Upper lobe of left lung (tissue), 6 donors: ENCODE results near the gene ZFHX3. TPM values are rescaled to one million over a fixed set of nuclear protein-coding genes. Genes with fewer than 3 reads are reported as not detected.
A peak's percentile ranks its signal among the peaks of the same experiment; 100 is the strongest.

Experiments used
- ATAC-seq, 2 donors: fragments of 200-7000 bp; cut with Tn5 transposase; one replicate each; pipeline ENCODE4 v1.9.1; 2022; ENCODE audit warnings: mild to moderate bottlenecking in 2 of 2, moderate library complexity in 2 of 2; ENCODE audit not compliant: low FRiP score in 2 of 2
- DNase-seq, 2 donors: peaks; one replicate each; pipeline ENCODE4 v3.0.0-alpha.2; 2019 to 2020
- H3K27ac ChIP-seq, 4 donors: fragments of 200-600 bp; sonication (generic); one replicate each; pipeline ENCODE4 v1.5.1; 2016 to 2019
- H3K27me3 ChIP-seq, 4 donors: fragments of 200-600 bp; sonication (generic); one replicate each; pipeline ENCODE4 v1.5.1; 2017 to 2019
- H3K36me3 ChIP-seq, 4 donors: fragments of 200-600 bp; sonication (generic); one replicate each; pipeline ENCODE4 v1.5.1; 2016 to 2019
- H3K4me1 ChIP-seq, 4 donors: fragments of 200-600 bp; sonication (generic); one replicate each; pipeline ENCODE4 v1.5.1; 2018 to 2019
- H3K4me3 ChIP-seq, 4 donors: fragments of 200-600 bp; sonication (generic); one replicate each; pipeline ENCODE4 v1.5.1; 2017 to 2019; ENCODE audit warnings: mild to moderate bottlenecking in 2 of 4, moderate library complexity in 1 of 4
- H3K9me3 ChIP-seq, 4 donors: fragments of 200-600 bp; sonication (generic); one replicate each; pipeline ENCODE4 v1.5.1; 2018 to 2019
- EP300 ChIP-seq, 4 donors: sonication (generic); formaldehyde crosslinking; IDR thresholded peaks; one replicate each; pipeline ENCODE4 v1.5.1; 2017; ENCODE audit warnings: antibody characterized with exemption in 4 of 4, control low read depth in 2 of 4
- POLR2A ChIP-seq, 4 donors: fragments of 450-650 bp; IDR thresholded peaks; one replicate each; pipeline ENCODE4 v1.5.1; 2016 to 2017; ENCODE audit warnings: antibody characterized with exemption in 4 of 4, mild to moderate bottlenecking in 2 of 4
- POLR2AphosphoS5 ChIP-seq, 2 donors: sonication (generic); formaldehyde crosslinking; IDR thresholded peaks; one replicate each; pipeline ENCODE4 v1.5.1; 2017; ENCODE audit warnings: antibody characterized with exemption in 2 of 2
- WGBS, 2 donors: methylation state at CpG; one replicate each; pipeline ENCODE4 v1.1.5; 2017 to 2018; 5-methylcytosine and 5-hydroxymethylcytosine counted together
- total RNA-seq, 6 donors: library from RNA; depleted of rRNA in 4 of 6; stranded (reverse); fragments of >200 nt in 4 of 6; gene quantifications; one replicate each; pipeline versions ENCODE4 v1.1.0 to v1.2.1, GENCODE V29; 2016 to 2021
- TF ChIP-seq, protein P1 (sequence below), 6 experiments: fragments of 450-650 bp in 4 of 6; fragments of 200-600 bp in 2 of 6; sonication (generic) in 2 of 6; IDR thresholded peaks; one replicate each; pipeline ENCODE4 v1.5.1; 2016 to 2019; ENCODE audit warnings: antibody characterized with exemption in 6 of 6
- donor health status: DM: no; HTN: no; CAD: no; lungs with moderate emphysema.
- donor health status: DM: no; HTN: yes; CAD: no; lungs with severe emphysema.

ZFHX3 gene, protein sequence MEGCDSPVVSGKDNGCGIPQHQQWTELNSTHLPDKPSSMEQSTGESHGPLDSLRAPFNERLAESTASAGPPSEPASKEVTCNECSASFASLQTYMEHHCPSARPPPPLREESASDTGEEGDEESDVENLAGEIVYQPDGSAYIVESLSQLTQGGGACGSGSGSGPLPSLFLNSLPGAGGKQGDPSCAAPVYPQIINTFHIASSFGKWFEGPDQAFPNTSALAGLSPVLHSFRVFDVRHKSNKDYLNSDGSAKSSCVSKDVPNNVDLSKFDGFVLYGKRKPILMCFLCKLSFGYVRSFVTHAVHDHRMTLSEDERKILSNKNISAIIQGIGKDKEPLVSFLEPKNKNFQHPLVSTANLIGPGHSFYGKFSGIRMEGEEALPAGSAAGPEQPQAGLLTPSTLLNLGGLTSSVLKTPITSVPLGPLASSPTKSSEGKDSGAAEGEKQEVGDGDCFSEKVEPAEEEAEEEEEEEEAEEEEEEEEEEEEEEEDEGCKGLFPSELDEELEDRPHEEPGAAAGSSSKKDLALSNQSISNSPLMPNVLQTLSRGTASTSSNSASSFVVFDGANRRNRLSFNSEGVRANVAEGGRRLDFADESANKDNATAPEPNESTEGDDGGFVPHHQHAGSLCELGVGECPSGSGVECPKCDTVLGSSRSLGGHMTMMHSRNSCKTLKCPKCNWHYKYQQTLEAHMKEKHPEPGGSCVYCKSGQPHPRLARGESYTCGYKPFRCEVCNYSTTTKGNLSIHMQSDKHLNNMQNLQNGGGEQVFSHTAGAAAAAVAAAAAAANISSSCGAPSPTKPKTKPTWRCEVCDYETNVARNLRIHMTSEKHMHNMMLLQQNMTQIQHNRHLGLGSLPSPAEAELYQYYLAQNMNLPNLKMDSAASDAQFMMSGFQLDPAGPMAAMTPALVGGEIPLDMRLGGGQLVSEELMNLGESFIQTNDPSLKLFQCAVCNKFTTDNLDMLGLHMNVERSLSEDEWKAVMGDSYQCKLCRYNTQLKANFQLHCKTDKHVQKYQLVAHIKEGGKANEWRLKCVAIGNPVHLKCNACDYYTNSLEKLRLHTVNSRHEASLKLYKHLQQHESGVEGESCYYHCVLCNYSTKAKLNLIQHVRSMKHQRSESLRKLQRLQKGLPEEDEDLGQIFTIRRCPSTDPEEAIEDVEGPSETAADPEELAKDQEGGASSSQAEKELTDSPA (N-terminal part only)
- total RNA-seq = 10 to 100 TPM; 22.4 to 40.3 (median 27.0) TPM

DNA sequence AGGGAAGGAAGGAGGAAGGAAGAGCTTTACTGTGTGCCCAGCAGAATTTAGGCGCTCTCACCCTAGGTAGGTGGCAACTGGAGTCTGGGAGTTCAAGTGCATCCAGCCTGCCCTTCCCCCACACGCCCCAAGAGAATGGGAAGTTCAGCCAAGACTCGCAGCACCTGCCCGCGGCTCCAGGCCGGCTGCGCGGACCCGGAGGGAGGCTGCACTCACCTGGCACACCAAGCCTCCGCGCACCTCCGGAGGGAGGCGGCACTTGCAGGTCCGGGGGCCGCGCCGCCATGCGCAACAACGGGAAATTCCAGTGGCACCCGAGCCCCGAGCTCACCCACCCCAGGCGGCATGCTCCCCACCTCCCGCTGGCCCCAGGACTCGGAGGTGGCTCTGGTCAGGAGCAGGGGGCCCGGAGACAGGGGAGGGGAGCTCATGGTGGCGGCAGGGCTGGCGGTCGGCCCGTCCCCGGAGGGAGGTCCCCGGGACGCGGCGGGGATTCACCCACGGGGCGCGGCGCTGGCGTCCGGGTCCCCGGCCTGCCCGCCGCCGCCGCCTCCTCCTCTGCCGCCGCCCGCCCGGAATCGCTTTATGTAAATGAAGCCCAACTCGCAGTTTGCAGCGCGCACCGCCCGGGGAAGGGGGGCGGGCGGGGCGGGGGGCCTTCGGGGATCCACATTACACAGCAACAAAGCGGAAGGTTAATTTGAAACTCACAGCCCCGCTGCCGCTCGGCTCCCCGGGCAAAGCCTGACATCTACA is at the start of gene ZFHX3:
Gene ZFHX3, minus strand, starts transcription at position 593 of the 756 bp plus-strand sequence. CDS start 87,983 bp downstream, outside the sequence.
- Histone ChIP-seq H3K27ac (peak within 1 kb of the TSS; percentile 93 to 98 (median 94)), H3K4me3 (peak within 1 kb of the TSS; percentile 66 to 83 (median 76)), H3K9me3 (no peaks in the 10 kb centered on the region), H3K4me1 (peaks cover 35 to 66% (median 43%) of the 10 kb centered on the region in 4 donors), H3K27me3 (no peaks in the 10 kb centered on the region), H3K36me3 (no peaks in the 10 kb centered on the region)
- ATAC-seq (peak; percentile 67 to 87), DNase-seq (peak; percentile 78 to 94)
- TF ChIP-seq POLR2A (IDR thresholded peaks at IDR 0.05) = peak in 3 of 4 donors; percentile 4 to 43 (median 15)
- TF ChIP-seq, protein P1, sequence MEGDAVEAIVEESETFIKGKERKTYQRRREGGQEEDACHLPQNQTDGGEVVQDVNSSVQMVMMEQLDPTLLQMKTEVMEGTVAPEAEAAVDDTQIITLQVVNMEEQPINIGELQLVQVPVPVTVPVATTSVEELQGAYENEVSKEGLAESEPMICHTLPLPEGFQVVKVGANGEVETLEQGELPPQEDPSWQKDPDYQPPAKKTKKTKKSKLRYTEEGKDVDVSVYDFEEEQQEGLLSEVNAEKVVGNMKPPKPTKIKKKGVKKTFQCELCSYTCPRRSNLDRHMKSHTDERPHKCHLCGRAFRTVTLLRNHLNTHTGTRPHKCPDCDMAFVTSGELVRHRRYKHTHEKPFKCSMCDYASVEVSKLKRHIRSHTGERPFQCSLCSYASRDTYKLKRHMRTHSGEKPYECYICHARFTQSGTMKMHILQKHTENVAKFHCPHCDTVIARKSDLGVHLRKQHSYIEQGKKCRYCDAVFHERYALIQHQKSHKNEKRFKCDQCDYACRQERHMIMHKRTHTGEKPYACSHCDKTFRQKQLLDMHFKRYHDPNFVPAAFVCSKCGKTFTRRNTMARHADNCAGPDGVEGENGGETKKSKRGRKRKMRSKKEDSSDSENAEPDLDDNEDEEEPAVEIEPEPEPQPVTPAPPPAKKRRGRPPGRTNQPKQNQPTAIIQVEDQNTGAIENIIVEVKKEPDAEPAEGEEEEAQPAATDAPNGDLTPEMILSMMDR (IDR thresholded peaks at IDR 0.05) = peak in 1 of 6 experiments; percentile 6
- peak in 1 of 2 donors; percentile 25 for TF ChIP-seq POLR2AphosphoS5 (IDR thresholded peaks at IDR 0.05)
- no peak for TF ChIP-seq EP300 (IDR thresholded peaks at IDR 0.05)
- 0 to 9% methylated on average over 3 to 40 of the region's 64 CpGs for WGBS, 2 donors

DNA sequence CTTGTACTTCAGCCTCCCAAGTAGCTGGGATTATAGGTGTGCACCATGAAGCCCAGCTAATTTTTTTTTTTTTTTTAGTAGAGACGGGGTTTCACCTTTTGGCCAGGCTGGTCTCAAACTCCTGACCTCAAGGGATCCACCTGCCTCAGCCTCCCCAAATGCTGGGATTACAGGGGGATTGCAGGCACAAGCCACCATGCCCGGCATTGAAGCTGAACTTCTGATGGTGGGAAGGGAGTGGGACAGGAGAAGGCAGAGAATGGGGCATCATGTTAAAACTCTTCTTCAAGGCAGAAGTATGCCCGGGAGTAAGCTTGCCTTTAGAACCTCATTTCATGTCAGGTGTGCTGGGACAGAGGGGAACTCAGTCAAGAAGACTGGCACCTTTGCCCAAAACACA is 48.6 kb upstream of the ZFHX3 start:
- ATAC-seq (no peak), DNase-seq (no peak)
- WGBS, 2 donors = 96 to 97% methylated on average over 3 of the region's 3 CpGs

DNA sequence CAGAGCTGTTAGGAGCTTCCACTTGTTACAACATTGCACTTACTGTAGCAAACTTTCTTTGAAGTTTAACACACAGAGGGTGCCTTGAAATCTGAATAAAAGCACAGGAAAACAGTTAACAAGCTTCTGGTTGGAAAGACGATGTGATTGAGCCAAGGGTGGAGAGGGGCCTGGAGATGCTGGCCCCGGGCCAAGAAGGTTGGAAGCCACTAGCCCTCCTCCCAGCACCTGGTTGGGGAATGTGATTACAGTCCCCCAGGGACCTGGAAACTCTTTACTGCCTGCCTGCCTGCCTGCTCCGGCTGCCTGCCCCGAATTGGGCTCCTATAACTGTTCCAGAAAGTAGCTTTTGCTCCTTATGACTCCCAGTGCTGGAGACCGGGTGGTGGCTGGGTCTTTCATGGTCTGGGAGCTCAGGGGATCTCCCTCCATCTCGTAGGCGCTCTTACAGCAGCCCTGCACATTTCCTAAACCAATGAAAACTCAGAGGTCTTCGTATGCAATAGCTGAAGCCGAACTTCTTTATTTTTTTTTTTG is 48.0 kb upstream of the ZFHX3 start:
- Histone ChIP-seq H3K36me3 (no peaks in the 10 kb centered on the region), H3K27me3 (no peaks in the 10 kb centered on the region), H3K4me1 (no peaks in the 10 kb centered on the region), H3K9me3 (no peaks in the 10 kb centered on the region), H3K27ac (no peak overlapping the region), H3K4me3 (no peak overlapping the region)
- WGBS, 2 donors = 48 to 50% methylated on average over 9 of the region's 9 CpGs
- peak in 1 of 2 donors; percentile 57 for ATAC-seq
- peak in 1 of 2 donors; percentile 17 for DNase-seq
- TF ChIP-seq POLR2AphosphoS5 (IDR thresholded peaks at IDR 0.05) (no peak), POLR2A (IDR thresholded peaks at IDR 0.05) (no peak), EP300 (IDR thresholded peaks at IDR 0.05) (no peak)
- TF ChIP-seq, protein P1 (IDR thresholded peaks at IDR 0.05) = no peak

More for the DNA sequence above, 48.6 kb upstream of the ZFHX3 start:
- no peaks in the 10 kb centered on the region for H3K36me3 ChIP-seq
- no peak overlapping the region for H3K4me3 ChIP-seq
- H3K27me3 ChIP-seq = no peaks in the 10 kb centered on the region
- TF ChIP-seq POLR2A (IDR thresholded peaks at IDR 0.05) = no peak
- TF ChIP-seq, protein P1 (IDR thresholded peaks at IDR 0.05) = no peak
- TF ChIP-seq POLR2AphosphoS5 (IDR thresholded peaks at IDR 0.05) = no peak
- TF ChIP-seq EP300 (IDR thresholded peaks at IDR 0.05) = no peak
- no peaks in the 10 kb centered on the region for H3K4me1 ChIP-seq
- H3K9me3 ChIP-seq = no peaks in the 10 kb centered on the region
- no peak overlapping the region for H3K27ac ChIP-seq
